LNCAP (cell line): Measurements from ENCODE around the gene AACS.

Source experiments
- TF ChIP-seq, protein P1 (sequence below): fragments of 450-650 bp; IDR thresholded peaks from 2 replicates; pipeline ENCODE4 v1.5.1; 2017; ENCODE audit warnings: mild to moderate bottlenecking

The AACS gene

DNA sequence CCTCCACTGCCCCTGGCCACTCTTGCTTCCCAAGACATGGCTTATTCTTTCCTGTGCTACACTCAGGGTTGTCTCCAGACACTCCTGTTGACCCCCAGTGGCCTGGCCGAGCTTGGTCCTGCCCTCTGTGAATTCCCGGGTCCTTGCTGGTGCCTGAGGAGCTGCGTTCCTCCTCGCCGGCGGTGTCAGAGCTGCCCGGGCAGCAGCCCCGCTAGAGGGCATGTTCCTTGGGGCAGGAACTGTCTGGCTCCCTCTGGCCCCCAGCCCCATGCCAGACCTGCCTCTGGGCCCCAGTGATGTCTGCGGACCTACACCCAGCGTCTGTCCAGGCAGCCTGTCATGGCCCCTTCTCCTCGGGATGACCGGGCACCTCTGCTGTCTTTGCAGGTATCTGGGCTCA lies 68.4 kb downstream of the AACS start:
- TF ChIP-seq, protein P1, sequence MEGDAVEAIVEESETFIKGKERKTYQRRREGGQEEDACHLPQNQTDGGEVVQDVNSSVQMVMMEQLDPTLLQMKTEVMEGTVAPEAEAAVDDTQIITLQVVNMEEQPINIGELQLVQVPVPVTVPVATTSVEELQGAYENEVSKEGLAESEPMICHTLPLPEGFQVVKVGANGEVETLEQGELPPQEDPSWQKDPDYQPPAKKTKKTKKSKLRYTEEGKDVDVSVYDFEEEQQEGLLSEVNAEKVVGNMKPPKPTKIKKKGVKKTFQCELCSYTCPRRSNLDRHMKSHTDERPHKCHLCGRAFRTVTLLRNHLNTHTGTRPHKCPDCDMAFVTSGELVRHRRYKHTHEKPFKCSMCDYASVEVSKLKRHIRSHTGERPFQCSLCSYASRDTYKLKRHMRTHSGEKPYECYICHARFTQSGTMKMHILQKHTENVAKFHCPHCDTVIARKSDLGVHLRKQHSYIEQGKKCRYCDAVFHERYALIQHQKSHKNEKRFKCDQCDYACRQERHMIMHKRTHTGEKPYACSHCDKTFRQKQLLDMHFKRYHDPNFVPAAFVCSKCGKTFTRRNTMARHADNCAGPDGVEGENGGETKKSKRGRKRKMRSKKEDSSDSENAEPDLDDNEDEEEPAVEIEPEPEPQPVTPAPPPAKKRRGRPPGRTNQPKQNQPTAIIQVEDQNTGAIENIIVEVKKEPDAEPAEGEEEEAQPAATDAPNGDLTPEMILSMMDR = no peak

DNA sequence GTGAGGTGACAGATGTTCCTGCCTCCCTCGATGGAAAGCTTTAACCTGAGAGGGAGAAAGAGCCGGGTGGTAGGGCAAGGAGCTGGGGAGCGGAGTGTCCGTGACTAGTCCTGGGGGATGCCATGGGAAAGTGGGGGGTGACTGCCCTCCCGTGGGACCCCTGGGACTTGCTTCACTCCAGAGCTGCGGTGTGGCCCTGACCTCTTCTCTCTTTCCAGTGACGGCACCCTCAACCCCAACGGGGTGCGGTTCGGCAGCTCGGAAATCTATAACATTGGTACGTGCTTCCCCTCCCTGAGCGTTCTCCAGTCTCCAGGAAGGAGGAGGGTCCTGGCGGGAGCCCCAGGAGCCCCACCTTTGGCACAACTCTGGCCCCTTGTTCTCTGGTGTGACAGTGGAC lies 69.3 kb downstream of the AACS start:
- TF ChIP-seq, protein P1 = no peak

DNA sequence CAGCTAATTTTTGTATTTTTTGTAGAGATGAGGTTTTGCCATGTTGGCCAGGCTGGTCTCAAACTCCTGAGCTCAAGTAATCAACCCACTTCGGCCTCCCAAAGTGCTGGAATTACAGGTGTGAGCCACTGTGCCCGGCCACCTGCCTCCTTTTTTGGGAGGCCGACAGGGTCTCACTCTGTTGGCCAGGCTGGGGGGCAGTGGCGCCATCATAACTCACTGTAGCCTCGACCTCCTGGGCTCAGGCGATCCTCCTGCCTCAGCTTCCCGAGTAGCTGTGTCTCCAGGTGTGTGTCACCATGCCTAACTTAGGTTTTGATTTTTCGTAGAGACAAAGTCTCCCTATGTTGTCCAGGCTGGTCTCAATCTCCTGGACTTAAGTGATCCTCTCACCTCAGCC lies 70.7 kb downstream of the AACS start:
- TF ChIP-seq, protein P1 = no peak

DNA sequence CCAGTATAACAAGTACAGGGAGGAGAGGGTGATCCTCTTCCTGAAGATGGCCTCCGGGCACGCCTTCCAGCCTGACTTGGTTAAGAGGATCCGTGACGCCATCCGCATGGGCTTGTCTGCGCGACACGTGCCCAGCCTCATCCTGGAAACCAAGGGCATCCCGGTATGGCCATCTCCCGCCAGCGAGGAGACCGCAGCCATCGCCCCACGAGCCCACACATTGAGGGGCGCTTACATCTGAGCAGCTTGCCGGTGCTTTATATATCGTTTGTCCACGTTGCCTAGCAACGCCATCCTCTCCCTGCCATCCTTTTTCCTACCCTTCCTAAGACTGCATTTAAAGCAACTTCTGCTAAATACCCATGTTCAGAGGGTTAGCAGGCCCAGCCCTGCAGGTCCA lies 71.5 kb downstream of the AACS start:
- TF ChIP-seq, protein P1 = no peak

DNA sequence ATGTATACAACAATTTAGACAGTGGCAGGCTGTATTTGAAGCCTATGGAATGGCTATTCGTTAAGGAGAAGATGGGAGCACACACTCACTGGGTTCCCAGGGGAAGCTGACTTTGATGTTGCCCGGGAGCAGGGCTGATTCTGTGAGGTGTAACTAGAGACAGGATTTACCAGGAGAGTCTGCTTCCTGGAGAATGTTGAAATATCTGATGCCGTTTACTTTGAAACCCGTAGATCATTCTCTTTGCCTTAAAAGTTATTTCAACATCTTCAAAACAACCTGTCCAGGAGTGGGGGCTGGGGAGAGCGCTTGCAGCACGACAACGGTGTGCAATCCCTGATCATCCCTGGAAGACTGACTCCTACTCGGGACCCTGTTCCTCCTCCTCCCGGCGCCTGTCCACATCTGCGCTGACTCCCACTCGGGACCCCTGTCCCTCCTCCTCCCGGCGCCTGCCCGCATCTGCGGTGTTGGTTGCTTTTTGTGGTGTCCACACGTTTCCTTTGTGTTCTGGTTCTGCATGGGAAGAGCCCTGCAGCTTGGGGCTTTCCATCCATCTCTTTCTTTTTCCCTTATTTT lies 72.6 kb downstream of the AACS start:
- TF ChIP-seq, protein P1 = no peak

DNA sequence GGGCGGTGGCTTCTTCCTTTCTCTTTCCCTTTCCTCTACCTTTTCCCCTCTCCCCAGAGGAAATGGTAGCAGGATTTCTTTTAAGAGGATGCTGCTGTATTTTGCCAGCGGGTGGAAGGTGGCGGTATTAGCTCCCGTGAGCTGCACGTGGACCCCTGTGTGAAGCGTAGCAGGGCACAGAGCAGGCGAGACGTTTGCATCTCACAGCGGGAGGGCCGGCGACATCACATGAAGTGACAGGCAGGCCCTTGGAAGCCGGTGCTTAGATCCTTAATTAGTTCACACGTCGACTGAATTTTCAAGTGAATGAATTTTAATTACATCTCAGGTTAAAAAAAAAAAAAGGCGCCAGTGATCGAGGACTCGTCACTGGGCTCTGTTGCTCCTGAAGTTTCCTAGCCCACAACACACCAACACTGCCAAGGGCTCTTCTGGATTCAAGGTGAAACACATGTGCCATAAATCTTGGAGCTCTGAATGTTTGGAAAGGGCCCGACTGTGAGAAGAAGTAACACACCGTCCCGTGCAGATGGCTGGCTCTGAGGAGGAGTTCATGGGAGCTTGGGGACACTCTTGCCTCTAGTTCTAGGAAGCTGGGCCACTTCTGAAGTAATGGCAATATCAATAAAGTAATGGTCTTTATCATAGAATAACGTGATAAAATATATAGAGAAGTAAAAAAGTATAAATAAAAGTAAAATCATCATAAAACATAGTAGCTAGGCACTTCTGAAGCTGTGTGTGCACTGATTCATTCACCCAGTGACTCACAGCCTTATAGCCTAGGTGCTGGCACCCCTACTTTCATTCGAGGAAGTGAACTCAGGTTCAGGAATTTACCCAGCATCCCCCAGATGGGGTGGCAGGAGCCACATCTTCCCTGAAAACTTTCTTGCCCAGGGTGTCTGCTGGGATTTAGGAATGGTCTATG lies 75.3 kb downstream of the AACS start:
- TF ChIP-seq, protein P1 = no peak

DNA sequence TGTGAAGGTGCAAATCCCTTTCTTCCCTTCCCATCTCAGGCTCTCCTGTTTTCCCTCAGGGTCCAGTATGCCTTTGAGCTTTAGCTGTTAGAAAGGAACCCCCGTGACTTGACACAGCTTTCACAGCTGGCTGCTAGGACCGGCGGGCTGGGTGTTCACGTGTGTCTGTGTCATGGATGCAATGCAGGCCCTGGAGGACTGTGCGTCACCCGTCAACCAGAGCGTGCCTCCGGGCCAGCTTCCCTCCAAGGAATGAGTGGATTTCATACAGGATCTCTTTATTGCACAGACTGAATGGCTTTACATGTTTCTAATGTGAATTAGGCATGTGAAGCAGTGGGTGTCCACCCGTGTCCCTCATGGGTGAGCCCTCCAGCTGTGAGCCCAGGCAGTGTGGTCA lies 77.4 kb downstream of the AACS start:
- TF ChIP-seq, protein P1 = no peak
